ENCODE measurements around the gene FOXP4. TPM values are rescaled to one million over a fixed set of nuclear protein-coding genes. Genes with fewer than 3 reads are reported as not detected.

FOXP4 gene
- polyA plus RNA-seq, 2 of the 4 experiments (the other 2 are of a cell fraction): 2.6 to 14.2 TPM

DNA sequence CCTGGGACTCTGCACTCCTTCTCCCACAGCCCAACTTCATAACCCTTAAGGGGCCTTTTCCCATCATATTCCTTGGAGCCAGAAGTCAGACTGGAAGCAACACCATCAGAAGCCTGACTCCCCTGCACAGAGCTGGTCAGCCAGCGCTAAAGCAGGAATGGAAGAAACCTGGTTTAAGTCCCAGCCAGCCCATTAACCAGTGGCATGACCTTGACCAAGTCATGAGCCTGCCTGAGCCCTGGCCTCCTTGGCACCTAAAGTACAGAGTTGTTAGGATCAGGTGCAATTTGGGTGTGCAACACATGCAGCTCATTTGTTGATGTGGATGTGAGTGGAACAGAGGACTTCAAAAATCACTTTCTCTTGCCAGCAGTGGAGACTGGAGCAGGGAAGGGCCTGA lies 20.8 kb downstream of the FOXP4 start:
- no peak overlapping the region for H3K27ac ChIP-seq
- H3K9me3 ChIP-seq: no peaks in the 10 kb centered on the region
- ChIA-PET POLR2A (no interaction called here), CTCF (no interaction called here)
- H3K4me3 ChIP-seq: no peak overlapping the region
- H3K4me1 ChIP-seq: peaks cover 25% of the 10 kb centered on the region; the same call in 2 of the 3 replicates
- FAIRE-seq: no peak
- WGBS (ENCODE audit: missing lambda C conversion rate): 100% methylated on average over 1 of the region's 1 CpG
- TF ChIP-seq RAD21 (conservative IDR thresholded peaks at IDR 0.05 in 1 of 2, IDR thresholded peaks at IDR 0.05 in 1 of 2): no peak
- no peak for TF ChIP-seq HOXB13 (CRISPR knock-in tag; IDR thresholded peaks at IDR 0.05; ENCODE audit: low read depth)
- TF ChIP-seq FOSL2 (IDR thresholded peaks at IDR 0.05): no peak
- no peak for TF ChIP-seq FOSL2 (CRISPR knock-in tag; IDR thresholded peaks at IDR 0.05)
- TF ChIP-seq, protein P1, sequence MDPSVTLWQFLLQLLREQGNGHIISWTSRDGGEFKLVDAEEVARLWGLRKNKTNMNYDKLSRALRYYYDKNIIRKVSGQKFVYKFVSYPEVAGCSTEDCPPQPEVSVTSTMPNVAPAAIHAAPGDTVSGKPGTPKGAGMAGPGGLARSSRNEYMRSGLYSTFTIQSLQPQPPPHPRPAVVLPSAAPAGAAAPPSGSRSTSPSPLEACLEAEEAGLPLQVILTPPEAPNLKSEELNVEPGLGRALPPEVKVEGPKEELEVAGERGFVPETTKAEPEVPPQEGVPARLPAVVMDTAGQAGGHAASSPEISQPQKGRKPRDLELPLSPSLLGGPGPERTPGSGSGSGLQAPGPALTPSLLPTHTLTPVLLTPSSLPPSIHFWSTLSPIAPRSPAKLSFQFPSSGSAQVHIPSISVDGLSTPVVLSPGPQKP (IDR thresholded peaks at IDR 0.05; ENCODE audit: low read depth, low read length): no peak
- no peak for TF ChIP-seq POLR2A (IDR thresholded peaks at IDR 0.05; ENCODE audit: low read length)
- TF ChIP-seq GATA3 (IDR thresholded peaks at IDR 0.05; ENCODE audit: borderline replicate concordance): no peak
- TF ChIP-seq RNF2 (IDR thresholded peaks at IDR 0.05; ENCODE audit: borderline replicate concordance, low read depth): no peak
- no peak for TF ChIP-seq FOSB (CRISPR knock-in tag; IDR thresholded peaks at IDR 0.05)
- no peak for TF ChIP-seq HOXA7 (CRISPR knock-in tag; IDR thresholded peaks at IDR 0.05)
- TF ChIP-seq RCOR1 (IDR thresholded peaks at IDR 0.05; ENCODE audit: low read depth, low read length): no peak
- no peak for TF ChIP-seq CTCF (IDR thresholded peaks at IDR 0.05)
- TF ChIP-seq NPAS2 (CRISPR knock-in tag; IDR thresholded peaks at IDR 0.05; ENCODE audit: borderline replicate concordance): no peak
- no peak for TF ChIP-seq EHMT2 (IDR thresholded peaks at IDR 0.05; ENCODE audit: low read depth)
- no peak for ATAC-seq
- no peak overlapping the region for H3K4me2 ChIP-seq
- no peak for DNase-seq (ENCODE audit: low read depth in 1 of 2, low spot score in 1 of 2)

GRCh38 chr6:41567684-41568083 lies 21.5 kb downstream of the FOXP4 start:
- TF ChIP-seq, protein P1 (IDR thresholded peaks at IDR 0.05; ENCODE audit: low read depth, low read length): no peak
- no peak for TF ChIP-seq HOXB13 (CRISPR knock-in tag; IDR thresholded peaks at IDR 0.05; ENCODE audit: low read depth)
- no peak for TF ChIP-seq FOSB (CRISPR knock-in tag; IDR thresholded peaks at IDR 0.05)
- no peak for TF ChIP-seq TFCP2L1 (CRISPR knock-in tag; IDR thresholded peaks at IDR 0.05)
- no peak for TF ChIP-seq HOXB5 (CRISPR knock-in tag; IDR thresholded peaks at IDR 0.05)
- no peak for TF ChIP-seq HDAC2 (IDR thresholded peaks at IDR 0.05)
- TF ChIP-seq ESRRA (IDR thresholded peaks at IDR 0.05; ENCODE audit: borderline replicate concordance, low read length): no peak
- no peak for TF ChIP-seq RNF2 (IDR thresholded peaks at IDR 0.05; ENCODE audit: borderline replicate concordance, low read depth)
- TF ChIP-seq RARB (CRISPR knock-in tag; IDR thresholded peaks at IDR 0.05): no peak
- no peak for TF ChIP-seq NPAS2 (CRISPR knock-in tag; IDR thresholded peaks at IDR 0.05; ENCODE audit: borderline replicate concordance)
- no peak for TF ChIP-seq CBX8 (IDR thresholded peaks at IDR 0.05)
- no peak for TF ChIP-seq TP53 (CRISPR knock-in tag; IDR thresholded peaks at IDR 0.05)
- TF ChIP-seq CHD2 (IDR thresholded peaks at IDR 0.05; ENCODE audit: low read length, partially characterized antibody): no peak
- no peak for TF ChIP-seq JUN (IDR thresholded peaks at IDR 0.05)
- TF ChIP-seq ZSCAN20 (CRISPR knock-in tag; IDR thresholded peaks at IDR 0.05): no peak
- no peak for TF ChIP-seq BHLHE40 (IDR thresholded peaks at IDR 0.05; ENCODE audit: low read depth, low read length)
- no peak for TF ChIP-seq HEYL (CRISPR knock-in tag; IDR thresholded peaks at IDR 0.05)
- TF ChIP-seq NR3C1 (IDR thresholded peaks at IDR 0.05): no peak
- TF ChIP-seq CTCF (IDR thresholded peaks at IDR 0.05): no peak
- no peak overlapping the region for H3K4me2 ChIP-seq
- peaks cover 25% of the 10 kb centered on the region; the same call in 2 of the 3 replicates for H3K4me1 ChIP-seq
- no peak for ATAC-seq
- no peak for DNase-seq (ENCODE audit: low read depth in 1 of 2, low spot score in 1 of 2)
- ChIA-PET CTCF (no interaction called here), POLR2A (no interaction called here)
- no peak for FAIRE-seq
- no peak overlapping the region for H3K27ac ChIP-seq
- H3K4me3 ChIP-seq: no peak overlapping the region
- no peaks in the 10 kb centered on the region for H3K9me3 ChIP-seq
- 96% methylated on average over 1 of the region's 1 CpG for WGBS (ENCODE audit: missing lambda C conversion rate)

Data from A549 (cell line).